Measurements from ENCODE around the gene CABP2. TPM values are rescaled to one million over a fixed set of nuclear protein-coding genes. Genes with fewer than 3 reads are reported as not detected.

Gene CABP2
- total and polyA plus RNA-seq, 10 of the 15 experiments (the other 5 are each of a cell fraction or from before 2014, with no cell fraction given): not detected

GRCh38 chr11:67523556-67524479 lies 572 bp upstream of the CABP2 start:
- SMC1A ChIA-PET (ENCODE audit: uncharacterized antibody, unreplicated experiment): no interaction called here
- intact Hi-C loops (cut with micrococcal nuclease; ENCODE audit: unreplicated experiment): no loop called here
- H4K20me1 ChIP-seq (ENCODE audit: control insufficient read depth, insufficient read depth): no peaks in the 10 kb centered on the region
- no peak overlapping the region for H3K4me3 ChIP-seq
- H3K4me2 ChIP-seq (ENCODE audit: control insufficient read depth, insufficient read depth): no peak overlapping the region
- no peaks in the 10 kb centered on the region for H3K9me3 ChIP-seq (replicated peaks; ENCODE audit: control insufficient read depth, insufficient read depth, low read length)
- in situ Hi-C loops (cut with MboI): no loop called here
- FAIRE-seq (no peak), DNase-seq (ENCODE audit: low read depth, low spot score) (no peak), ATAC-seq (no peak)
- no peak overlapping the region for H2AFZ ChIP-seq (ENCODE audit: control insufficient read depth, low read depth, low read length)
- no peaks in the 10 kb centered on the region for H3K36me3 ChIP-seq (ENCODE audit: control insufficient read depth in 2 of 2, insufficient read depth in 2 of 2, low read length in 1 of 2)
- no peaks in the 10 kb centered on the region for H3K79me2 ChIP-seq (ENCODE audit: control insufficient read depth, insufficient read depth, low read length)
- RAD21 ChIA-PET (ENCODE audit: unreplicated experiment): no interaction called here
- 32% methylated on average over 25 of the region's 25 CpGs for WGBS (ENCODE audit: insufficient coverage, insufficient replicate concordance, low lambda C conversion rate, missing lambda C conversion rate)
- no peak overlapping the region for H3K27ac ChIP-seq (ENCODE audit: control insufficient read depth, insufficient read depth)
- BruUV-seq (replicated peaks): no TSS peak
- POLR2A ChIA-PET: no interaction called here
- H3K9ac ChIP-seq (ENCODE audit: control insufficient read depth, insufficient read depth, low read length): no peak overlapping the region
- no peak for TF ChIP-seq CBFB (IDR thresholded peaks at IDR 0.05; ENCODE audit: low read depth)
- no peak for TF ChIP-seq RUNX3 (IDR thresholded peaks at IDR 0.05; ENCODE audit: low read length)
- no peak for TF ChIP-seq CREB1 (IDR thresholded peaks at IDR 0.05; ENCODE audit: low read depth)
- no peaks in the 10 kb centered on the region for H3K27me3 ChIP-seq (replicated peaks in 1 of 2; ENCODE audit: control insufficient read depth in 2 of 2, insufficient read depth in 2 of 2, low read length in 1 of 2)
- no peaks in the 10 kb centered on the region for H3K4me1 ChIP-seq (ENCODE audit: control insufficient read depth, insufficient read depth, low read length)
- CTCF ChIA-PET: no interaction called here

- POLR2A ChIA-PET: no interaction called here
- H2AFZ ChIP-seq (ENCODE audit: control insufficient read depth, low read depth, low read length): no peak overlapping the region
- no peaks in the 10 kb centered on the region for H3K36me3 ChIP-seq (ENCODE audit: control insufficient read depth in 2 of 2, insufficient read depth in 2 of 2, low read length in 1 of 2)
- RAD21 ChIA-PET (ENCODE audit: unreplicated experiment): no interaction called here
- CTCF ChIA-PET: no interaction called here
- H3K4me2 ChIP-seq (ENCODE audit: control insufficient read depth, insufficient read depth): no peak overlapping the region
- no TSS peak for BruUV-seq (replicated peaks)
- intact Hi-C loops (cut with micrococcal nuclease; ENCODE audit: unreplicated experiment): no loop called here
- no peak for ATAC-seq
- no peak overlapping the region for H3K4me3 ChIP-seq
- SMC1A ChIA-PET (ENCODE audit: uncharacterized antibody, unreplicated experiment): no interaction called here
- no peaks in the 10 kb centered on the region for H3K79me2 ChIP-seq (ENCODE audit: control insufficient read depth, insufficient read depth, low read length)
- no peaks in the 10 kb centered on the region for H3K9me3 ChIP-seq (replicated peaks; ENCODE audit: control insufficient read depth, insufficient read depth, low read length)
- in situ Hi-C loops (cut with MboI): no loop called here
- no peaks in the 10 kb centered on the region for H4K20me1 ChIP-seq (ENCODE audit: control insufficient read depth, insufficient read depth)
- no peak for DNase-seq (ENCODE audit: low read depth, low spot score)
- H3K4me1 ChIP-seq (ENCODE audit: control insufficient read depth, insufficient read depth, low read length): no peaks in the 10 kb centered on the region
- no peak overlapping the region for H3K9ac ChIP-seq (ENCODE audit: control insufficient read depth, insufficient read depth, low read length)
- H3K27me3 ChIP-seq (replicated peaks in 1 of 2; ENCODE audit: control insufficient read depth in 2 of 2, insufficient read depth in 2 of 2, low read length in 1 of 2): no peaks in the 10 kb centered on the region; a peak in 1 of 4 replicates
- TF ChIP-seq HCFC1 (IDR thresholded peaks at IDR 0.05; ENCODE audit: low read length): no peak
- TF ChIP-seq HSF1 (IDR thresholded peaks at IDR 0.05; ENCODE audit: low read depth, low read length): no peak
- TF ChIP-seq REST (IDR thresholded peaks at IDR 0.05; ENCODE audit: low read depth, low read length): no peak
- no peak for TF ChIP-seq CBX5 (IDR thresholded peaks at IDR 0.05; ENCODE audit: low read depth)
- TF ChIP-seq EP300 (IDR thresholded peaks at IDR 0.05; ENCODE audit: borderline replicate concordance in 1 of 2, control insufficient read depth in 1 of 2, low read depth in 2 of 2, low read length in 2 of 2): no peak
- no peak for TF ChIP-seq ZNF274 (IDR thresholded peaks at IDR 0.05; ENCODE audit: insufficient read depth, insufficient read length)
- no peak for TF ChIP-seq IKZF1 (conservative IDR thresholded peaks at IDR 0.05)
- no peak for TF ChIP-seq WRNIP1 (IDR thresholded peaks at IDR 0.05; ENCODE audit: borderline replicate concordance, low read depth, low read length)
- no peak for TF ChIP-seq SMAD1 (IDR thresholded peaks at IDR 0.05; ENCODE audit: low read depth, partially characterized antibody)
- no peak for FAIRE-seq
- 42% methylated on average over 15 of the region's 15 CpGs for WGBS (ENCODE audit: insufficient coverage, insufficient replicate concordance, low lambda C conversion rate, missing lambda C conversion rate)
- no peak overlapping the region for H3K27ac ChIP-seq (ENCODE audit: control insufficient read depth, insufficient read depth)
These were observed 908 bp downstream of the CABP2 start for GRCh38 chr11:67522338-67522737.
